AG09309 (cell line): Measurements from ENCODE around the gene SHROOM1.
A peak's percentile ranks its signal among the peaks of the same experiment; 100 is the strongest.
"Not testable (repeated sequence)": the region's sequence is repeated elsewhere in the genome, so short reads cannot be mapped to it uniquely, and the experiment has no call there.

Experiments used
- DNase-seq: peaks from one replicate; pipeline ENCODE4 v3.0.0-alpha.2; 2010; ENCODE audit warnings: low read depth
- H3K4me3 ChIP-seq: 2 replicates; pipeline ENCODE4 v1.5.1; 2011; ENCODE audit warnings: mild to moderate bottlenecking, low read depth, low read length, moderate library complexity; ENCODE audit not compliant: control insufficient read depth
- TF ChIP-seq, protein P1 (sequence below): IDR thresholded peaks from 2 replicates; pipeline ENCODE4 v1.5.1; 2011; ENCODE audit warnings: mild to moderate bottlenecking, low read depth, low read length, inconsistent platforms; ENCODE audit not compliant: insufficient read depth, control insufficient read depth; ENCODE audit errors: missing control alignments

The SHROOM1 gene

DNA sequence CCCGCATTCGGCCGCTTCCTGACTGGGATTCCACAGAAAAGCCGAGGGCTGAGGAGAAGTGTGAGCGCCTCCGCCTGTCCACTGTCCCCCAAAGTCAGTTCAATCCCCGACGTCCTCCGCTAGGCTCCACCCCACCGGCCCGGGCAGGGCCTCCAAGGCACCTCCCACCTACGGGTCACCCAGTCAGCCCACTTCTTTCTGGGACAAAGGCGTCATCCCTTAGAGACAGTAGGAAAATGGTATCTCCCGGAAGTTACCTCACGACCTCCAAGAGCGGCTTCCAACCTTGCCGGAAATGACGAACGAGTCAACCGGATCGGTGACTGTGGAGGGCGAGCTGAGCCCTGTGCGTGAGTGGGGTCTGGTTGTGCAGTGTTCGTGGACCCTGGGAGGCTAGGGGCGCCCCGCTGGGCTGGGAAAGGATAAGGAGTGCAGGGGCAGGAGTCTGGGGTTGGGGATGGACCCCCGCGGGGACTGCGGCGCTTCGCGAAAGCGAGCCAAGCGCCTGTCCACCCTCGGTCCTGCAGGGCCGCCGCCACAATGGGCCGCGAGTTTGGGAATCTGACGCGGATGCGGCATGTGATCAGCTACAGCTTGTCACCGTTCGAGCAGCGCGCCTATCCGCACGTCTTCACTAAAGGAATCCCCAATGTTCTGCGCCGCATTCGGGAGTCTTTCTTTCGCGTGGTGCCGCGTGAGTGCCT lies 36.0 kb upstream of the SHROOM1 start, which contains the start of the genes GDF9 and UQCRQ:
Gene GDF9, minus strand, starts transcription at position 128 of the 704 bp plus-strand sequence. CDS start 1,936 bp downstream, outside the sequence.
Gene UQCRQ, plus strand, starts transcription at position 301 of the 704 bp plus-strand sequence. Its CDS starts 240 bp downstream, at position 541.
- peak; percentile 99 for DNase-seq
- H3K4me3 ChIP-seq, result peak within 1 kb of the TSS; percentile 76
- TF ChIP-seq, protein P1, sequence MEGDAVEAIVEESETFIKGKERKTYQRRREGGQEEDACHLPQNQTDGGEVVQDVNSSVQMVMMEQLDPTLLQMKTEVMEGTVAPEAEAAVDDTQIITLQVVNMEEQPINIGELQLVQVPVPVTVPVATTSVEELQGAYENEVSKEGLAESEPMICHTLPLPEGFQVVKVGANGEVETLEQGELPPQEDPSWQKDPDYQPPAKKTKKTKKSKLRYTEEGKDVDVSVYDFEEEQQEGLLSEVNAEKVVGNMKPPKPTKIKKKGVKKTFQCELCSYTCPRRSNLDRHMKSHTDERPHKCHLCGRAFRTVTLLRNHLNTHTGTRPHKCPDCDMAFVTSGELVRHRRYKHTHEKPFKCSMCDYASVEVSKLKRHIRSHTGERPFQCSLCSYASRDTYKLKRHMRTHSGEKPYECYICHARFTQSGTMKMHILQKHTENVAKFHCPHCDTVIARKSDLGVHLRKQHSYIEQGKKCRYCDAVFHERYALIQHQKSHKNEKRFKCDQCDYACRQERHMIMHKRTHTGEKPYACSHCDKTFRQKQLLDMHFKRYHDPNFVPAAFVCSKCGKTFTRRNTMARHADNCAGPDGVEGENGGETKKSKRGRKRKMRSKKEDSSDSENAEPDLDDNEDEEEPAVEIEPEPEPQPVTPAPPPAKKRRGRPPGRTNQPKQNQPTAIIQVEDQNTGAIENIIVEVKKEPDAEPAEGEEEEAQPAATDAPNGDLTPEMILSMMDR, result peak; percentile 53

DNA sequence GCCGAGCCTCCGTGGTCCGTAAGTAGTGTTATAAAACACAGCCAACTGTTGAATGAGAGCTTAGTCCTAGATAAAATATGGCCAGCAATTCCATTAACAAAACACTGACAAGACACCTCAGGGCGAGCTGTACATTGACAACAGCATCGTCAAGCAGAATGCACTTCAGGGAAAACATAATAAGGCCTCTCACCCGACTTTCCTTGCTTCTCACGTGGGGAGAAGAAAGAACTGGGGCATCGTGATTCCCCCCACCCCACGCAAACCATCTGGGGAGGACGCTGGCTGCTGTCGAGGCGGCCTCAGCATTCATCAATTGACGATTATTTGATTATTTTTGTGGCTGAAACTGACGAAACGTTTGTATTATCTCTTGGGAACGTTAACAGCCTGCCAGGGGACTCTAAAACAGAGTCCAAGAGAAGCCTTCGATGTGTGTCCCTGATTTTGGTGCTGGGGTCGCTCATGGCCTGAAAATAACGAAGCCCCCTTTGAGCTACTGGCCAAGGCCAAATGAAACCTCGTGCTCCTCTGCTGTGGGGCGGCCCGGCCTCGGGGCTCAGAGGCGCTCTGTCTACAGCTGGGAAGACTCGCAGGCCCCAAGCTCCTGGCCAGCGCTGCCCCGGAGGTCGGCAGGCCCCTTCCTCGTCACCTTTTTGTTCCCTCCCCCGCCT lies 35.4 kb upstream of the SHROOM1 start:
- H3K4me3 ChIP-seq, result peak overlapping the region; percentile 76
- DNase-seq, result no peak
- TF ChIP-seq, protein P1, result no peak

DNA sequence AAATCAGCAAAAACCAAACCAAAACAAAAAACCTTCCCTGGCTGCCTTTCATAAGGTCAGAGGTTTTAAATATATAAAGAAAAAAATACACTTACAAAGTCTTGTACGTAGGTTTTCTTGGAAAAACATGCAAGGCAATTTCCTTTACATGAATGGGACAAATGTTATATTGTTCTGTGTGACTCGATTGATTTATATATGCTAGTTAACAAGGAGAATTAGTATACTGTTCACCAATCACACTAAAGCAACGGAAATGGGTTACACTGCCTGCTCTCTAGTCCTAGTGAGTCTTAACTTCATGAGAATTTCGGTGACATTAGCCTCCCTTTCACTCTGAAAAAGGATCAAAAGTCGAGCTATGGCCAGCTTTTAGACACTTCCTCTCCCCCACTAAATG lies 30.3 kb upstream of the SHROOM1 start:
- TF ChIP-seq, protein P1, result no peak
- H3K4me3 ChIP-seq, result no peak overlapping the region
- DNase-seq, result no peak

DNA sequence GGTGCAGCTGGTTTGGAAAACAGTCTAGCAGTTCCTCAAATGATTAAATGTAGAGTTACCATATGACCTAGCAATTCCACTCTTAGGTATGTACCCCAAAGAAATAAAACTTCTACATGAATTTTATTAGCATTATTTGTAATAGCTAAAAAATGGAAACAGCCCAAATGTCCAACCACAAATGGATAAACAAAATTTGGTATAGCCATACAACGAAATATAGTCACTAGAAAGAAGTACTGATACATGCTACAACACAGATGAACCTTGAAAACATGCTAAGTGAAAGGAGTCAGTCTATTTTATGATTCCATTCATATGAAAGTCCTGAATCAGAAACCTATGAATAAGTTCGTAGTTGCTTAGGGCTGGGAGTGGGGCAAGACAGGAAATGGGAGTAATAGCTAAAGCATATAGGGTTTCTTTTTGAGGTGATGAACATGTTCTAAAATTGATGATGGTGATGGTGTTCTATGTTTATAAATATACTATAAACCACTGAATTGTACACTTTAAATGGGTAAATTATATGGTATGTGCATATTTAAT lies 29.5 kb upstream of the SHROOM1 start:
- TF ChIP-seq, protein P1, result no peak
- H3K4me3 ChIP-seq, result no peak overlapping the region
- no peak for DNase-seq

DNA sequence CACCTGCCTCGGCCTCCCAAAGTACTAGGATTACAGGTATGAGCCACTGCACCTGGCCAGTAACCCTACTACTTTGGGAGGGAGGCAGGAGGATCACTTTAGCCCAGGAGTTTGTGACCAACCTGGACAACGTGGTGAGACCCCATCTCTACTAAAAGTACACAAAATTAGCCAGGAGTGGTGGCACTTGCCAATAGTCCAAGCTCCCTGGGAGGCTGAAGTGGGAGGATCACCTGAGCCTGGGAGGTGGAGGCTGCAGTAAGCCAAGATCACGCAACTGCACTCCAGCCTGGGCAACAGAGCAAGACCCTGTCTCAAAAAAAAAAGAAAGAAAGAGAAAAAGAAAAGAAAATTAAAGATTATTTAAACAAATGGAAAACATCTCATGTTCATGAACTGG lies 25.6 kb upstream of the SHROOM1 start:
- no peak overlapping the region for H3K4me3 ChIP-seq
- TF ChIP-seq, protein P1, result no peak
- no peak for DNase-seq

DNA sequence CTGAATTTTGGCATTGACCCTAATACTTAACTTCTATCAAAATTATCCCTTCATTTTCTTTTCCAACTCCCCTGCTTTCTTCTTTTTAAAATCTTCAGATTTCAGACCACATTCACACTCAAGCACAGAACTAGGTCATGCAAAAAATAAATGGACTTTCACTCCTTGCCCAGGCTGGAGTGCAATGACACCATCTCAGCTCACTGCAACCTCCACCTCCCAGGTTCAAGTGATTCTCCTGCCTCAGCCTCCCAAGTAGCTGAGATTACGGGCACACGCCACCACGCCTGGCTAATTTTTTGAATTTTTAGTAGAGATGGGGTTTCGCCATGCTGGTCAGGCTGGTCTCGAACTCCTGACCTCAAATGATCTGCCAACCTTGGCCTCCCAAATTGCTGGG lies 24.5 kb upstream of the SHROOM1 start:
- not testable (repeated sequence) for H3K4me3 ChIP-seq, DNase-seq

DNA sequence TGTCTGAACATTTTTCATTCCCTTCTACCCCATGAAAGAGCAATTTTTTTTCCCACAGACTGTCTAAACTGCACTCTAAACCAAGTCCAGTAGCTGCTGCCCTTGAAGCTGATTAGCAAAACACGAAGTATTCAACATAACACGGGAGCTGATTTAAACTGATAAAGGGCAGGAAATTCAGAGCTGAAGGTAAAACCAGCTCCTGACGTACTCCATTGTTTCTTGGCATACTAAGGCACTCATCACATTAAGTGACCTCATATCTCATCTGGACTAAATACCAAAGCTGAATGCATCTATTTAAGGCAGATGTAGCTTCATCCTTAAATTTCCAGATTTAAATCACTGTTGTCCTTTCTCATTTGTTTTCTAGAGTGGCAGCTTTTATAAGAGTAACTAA lies 23.9 kb upstream of the SHROOM1 start:
- DNase-seq, result no peak
- H3K4me3 ChIP-seq, result no peak overlapping the region
- TF ChIP-seq, protein P1, result no peak
